Measurements from ENCODE around the gene PAK6. TPM values are rescaled to one million over a fixed set of nuclear protein-coding genes. Genes with fewer than 3 reads are reported as not detected.

PAK6 gene
- total and polyA plus RNA-seq, 9 of the 15 experiments (the other 6 are each of a cell fraction or from before 2014, with no cell fraction given): 0.03 to 0.74 (median 0.16) TPM; not detected in 2

DNA sequence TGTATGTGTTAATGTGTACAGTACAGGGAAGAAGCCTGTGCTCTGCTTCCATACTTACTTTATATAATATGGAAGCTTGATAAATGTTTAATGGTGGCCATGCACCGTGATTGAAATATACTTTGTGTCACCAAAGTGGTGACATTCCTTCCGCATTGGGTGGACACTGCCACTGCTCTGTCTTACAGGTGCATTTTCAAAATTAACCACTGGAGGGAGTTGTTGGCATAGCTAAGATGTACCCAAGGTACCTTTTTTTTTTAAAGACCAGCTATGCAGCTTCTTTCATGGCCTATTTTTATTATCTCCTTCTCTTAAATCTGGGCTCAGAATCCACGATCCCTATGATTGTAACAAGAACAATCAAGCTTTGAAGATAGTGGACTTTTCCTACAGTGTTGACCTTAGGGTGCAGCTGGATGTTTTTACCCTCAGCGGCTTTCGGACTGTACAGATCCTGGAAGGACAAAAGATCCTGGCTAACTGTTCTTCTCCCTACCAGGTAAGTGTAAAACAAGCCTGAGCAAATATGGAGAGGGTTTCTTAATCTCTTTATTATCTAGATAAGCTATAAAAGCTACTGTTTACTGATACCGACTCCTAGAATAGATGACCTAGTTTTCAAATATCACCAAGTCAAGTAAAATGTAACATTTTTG, 21.6 kb upstream of the PAK6 start (continued):
- TF ChIP-seq, protein P1, sequence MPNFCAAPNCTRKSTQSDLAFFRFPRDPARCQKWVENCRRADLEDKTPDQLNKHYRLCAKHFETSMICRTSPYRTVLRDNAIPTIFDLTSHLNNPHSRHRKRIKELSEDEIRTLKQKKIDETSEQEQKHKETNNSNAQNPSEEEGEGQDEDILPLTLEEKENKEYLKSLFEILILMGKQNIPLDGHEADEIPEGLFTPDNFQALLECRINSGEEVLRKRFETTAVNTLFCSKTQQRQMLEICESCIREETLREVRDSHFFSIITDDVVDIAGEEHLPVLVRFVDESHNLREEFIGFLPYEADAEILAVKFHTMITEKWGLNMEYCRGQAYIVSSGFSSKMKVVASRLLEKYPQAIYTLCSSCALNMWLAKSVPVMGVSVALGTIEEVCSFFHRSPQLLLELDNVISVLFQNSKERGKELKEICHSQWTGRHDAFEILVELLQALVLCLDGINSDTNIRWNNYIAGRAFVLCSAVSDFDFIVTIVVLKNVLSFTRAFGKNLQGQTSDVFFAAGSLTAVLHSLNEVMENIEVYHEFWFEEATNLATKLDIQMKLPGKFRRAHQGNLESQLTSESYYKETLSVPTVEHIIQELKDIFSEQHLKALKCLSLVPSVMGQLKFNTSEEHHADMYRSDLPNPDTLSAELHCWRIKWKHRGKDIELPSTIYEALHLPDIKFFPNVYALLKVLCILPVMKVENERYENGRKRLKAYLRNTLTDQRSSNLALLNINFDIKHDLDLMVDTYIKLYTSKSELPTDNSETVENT (CRISPR knock-in tag; IDR thresholded peaks at IDR 0.05): no peak
- TF ChIP-seq SOX6 (IDR thresholded peaks at IDR 0.05): no peak
- no peak for TF ChIP-seq CBFA2T2 (conservative IDR thresholded peaks at IDR 0.05)
- no peak for TF ChIP-seq CBX3 (IDR thresholded peaks at IDR 0.05; ENCODE audit: borderline replicate concordance in 1 of 2, low read length in 2 of 2)
- TF ChIP-seq TAL1 (IDR thresholded peaks at IDR 0.05): no peak
- no peak for TF ChIP-seq HDAC1 (IDR thresholded peaks at IDR 0.05)
- TF ChIP-seq BDP1 (IDR thresholded peaks at IDR 0.05; ENCODE audit: insufficient read depth, insufficient read length): no peak
- TF ChIP-seq MXI1 (IDR thresholded peaks at IDR 0.05; ENCODE audit: low read depth, low read length): no peak
- no peak for TF ChIP-seq PRPF4 (IDR thresholded peaks at IDR 0.05; ENCODE audit: insufficient read depth, low read depth, low read length, poor library complexity, severe bottlenecking)
- TF ChIP-seq MCM5 (IDR thresholded peaks at IDR 0.05; ENCODE audit: low read depth): no peak
- TF ChIP-seq, protein P2, sequence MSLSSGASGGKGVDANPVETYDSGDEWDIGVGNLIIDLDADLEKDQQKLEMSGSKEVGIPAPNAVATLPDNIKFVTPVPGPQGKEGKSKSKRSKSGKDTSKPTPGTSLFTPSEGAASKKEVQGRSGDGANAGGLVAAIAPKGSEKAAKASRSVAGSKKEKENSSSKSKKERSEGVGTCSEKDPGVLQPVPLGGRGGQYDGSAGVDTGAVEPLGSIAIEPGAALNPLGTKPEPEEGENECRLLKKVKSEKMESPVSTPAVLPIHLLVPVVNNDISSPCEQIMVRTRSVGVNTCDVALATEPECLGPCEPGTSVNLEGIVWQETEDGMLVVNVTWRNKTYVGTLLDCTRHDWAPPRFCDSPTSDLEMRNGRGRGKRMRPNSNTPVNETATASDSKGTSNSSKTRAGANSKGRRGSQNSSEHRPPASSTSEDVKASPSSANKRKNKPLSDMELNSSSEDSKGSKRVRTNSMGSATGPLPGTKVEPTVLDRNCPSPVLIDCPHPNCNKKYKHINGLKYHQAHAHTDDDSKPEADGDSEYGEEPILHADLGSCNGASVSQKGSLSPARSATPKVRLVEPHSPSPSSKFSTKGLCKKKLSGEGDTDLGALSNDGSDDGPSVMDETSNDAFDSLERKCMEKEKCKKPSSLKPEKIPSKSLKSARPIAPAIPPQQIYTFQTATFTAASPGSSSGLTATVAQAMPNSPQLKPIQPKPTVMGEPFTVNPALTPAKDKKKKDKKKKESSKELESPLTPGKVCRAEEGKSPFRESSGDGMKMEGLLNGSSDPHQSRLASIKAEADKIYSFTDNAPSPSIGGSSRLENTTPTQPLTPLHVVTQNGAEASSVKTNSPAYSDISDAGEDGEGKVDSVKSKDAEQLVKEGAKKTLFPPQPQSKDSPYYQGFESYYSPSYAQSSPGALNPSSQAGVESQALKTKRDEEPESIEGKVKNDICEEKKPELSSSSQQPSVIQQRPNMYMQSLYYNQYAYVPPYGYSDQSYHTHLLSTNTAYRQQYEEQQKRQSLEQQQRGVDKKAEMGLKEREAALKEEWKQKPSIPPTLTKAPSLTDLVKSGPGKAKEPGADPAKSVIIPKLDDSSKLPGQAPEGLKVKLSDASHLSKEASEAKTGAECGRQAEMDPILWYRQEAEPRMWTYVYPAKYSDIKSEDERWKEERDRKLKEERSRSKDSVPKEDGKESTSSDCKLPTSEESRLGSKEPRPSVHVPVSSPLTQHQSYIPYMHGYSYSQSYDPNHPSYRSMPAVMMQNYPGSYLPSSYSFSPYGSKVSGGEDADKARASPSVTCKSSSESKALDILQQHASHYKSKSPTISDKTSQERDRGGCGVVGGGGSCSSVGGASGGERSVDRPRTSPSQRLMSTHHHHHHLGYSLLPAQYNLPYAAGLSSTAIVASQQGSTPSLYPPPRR (CRISPR knock-in tag; IDR thresholded peaks at IDR 0.05; ENCODE audit: borderline replicate concordance): no peak
- peak in 1 of 2 experiments; percentile 13; a peak in 1 of 4 replicates for TF ChIP-seq TBL1XR1 (IDR thresholded peaks at IDR 0.05; ENCODE audit: low read length in 2 of 2)
- no peak for TF ChIP-seq ZNF197 (CRISPR knock-in tag; IDR thresholded peaks at IDR 0.05; ENCODE audit: low read depth)
- TF ChIP-seq, protein P3, sequence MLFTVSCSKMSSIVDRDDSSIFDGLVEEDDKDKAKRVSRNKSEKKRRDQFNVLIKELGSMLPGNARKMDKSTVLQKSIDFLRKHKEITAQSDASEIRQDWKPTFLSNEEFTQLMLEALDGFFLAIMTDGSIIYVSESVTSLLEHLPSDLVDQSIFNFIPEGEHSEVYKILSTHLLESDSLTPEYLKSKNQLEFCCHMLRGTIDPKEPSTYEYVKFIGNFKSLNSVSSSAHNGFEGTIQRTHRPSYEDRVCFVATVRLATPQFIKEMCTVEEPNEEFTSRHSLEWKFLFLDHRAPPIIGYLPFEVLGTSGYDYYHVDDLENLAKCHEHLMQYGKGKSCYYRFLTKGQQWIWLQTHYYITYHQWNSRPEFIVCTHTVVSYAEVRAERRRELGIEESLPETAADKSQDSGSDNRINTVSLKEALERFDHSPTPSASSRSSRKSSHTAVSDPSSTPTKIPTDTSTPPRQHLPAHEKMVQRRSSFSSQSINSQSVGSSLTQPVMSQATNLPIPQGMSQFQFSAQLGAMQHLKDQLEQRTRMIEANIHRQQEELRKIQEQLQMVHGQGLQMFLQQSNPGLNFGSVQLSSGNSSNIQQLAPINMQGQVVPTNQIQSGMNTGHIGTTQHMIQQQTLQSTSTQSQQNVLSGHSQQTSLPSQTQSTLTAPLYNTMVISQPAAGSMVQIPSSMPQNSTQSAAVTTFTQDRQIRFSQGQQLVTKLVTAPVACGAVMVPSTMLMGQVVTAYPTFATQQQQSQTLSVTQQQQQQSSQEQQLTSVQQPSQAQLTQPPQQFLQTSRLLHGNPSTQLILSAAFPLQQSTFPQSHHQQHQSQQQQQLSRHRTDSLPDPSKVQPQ (CRISPR knock-in tag; IDR thresholded peaks at IDR 0.05; ENCODE audit: borderline replicate concordance): no peak
- TF ChIP-seq POLR2A (conservative IDR thresholded peaks at IDR 0.05): no peak
- peak; percentile 82 for TF ChIP-seq SMC3 (conservative IDR thresholded peaks at IDR 0.05; ENCODE audit: insufficient read depth, low read depth, low read length)

Data from K562 (cell line).